ENCODE measurements around the gene ZNF664. TPM values are rescaled to one million over a fixed set of nuclear protein-coding genes. Genes with fewer than 3 reads are reported as not detected.

Gene ZNF664
- total RNA-seq, 2 experiments from 2014 or later = 45.6 to 59.8 TPM

DNA sequence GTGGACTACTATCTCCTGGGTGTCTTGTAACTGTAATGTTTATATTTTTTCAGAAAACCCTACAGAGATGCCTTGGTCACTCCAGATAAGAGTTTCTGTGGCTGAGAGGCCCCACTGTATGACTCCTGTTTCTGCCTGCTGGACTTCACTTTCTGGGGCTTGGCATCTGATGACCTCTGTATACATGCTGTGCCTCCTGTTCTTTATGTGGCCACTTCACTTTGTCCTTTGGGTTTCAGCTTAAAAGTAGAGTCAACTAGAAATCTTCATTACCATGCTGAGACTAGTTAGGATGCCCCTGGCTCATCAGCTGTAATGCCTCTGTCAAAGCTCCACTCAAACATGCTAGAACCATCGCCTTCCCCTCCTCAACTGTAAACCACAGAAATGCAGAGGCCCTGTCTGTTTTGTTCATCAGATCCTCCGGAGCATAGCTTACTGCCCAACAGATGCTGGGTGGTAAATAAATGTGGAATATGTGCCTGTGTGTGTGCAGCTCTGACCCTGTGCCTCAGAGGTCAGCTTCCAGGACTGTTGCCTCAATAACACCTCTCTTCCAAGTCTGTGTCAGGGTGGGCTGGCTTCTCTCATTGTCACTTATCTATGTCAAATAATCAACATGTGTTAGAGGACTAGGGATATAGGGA is 25.5 kb downstream of the ZNF664 start:
- Histone ChIP-seq H3K4me3 (ENCODE audit: low read depth, low read length, poor library complexity, severe bottlenecking) (no peak overlapping the region), H3K79me2 (ENCODE audit: insufficient read depth, low read depth, low read length) (no peaks in the 10 kb centered on the region), H3K27ac (ENCODE audit: low read depth, low read length, poor library complexity, severe bottlenecking) (no peak overlapping the region), H3K9me2 (ENCODE audit: insufficient read depth, low read length) (no peaks in the 10 kb centered on the region), H3K9me3 (ENCODE audit: low read length) (no peaks in the 10 kb centered on the region), H3K4me1 (ENCODE audit: insufficient read depth, low read length, poor library complexity, severe bottlenecking) (peaks cover 10% of the 10 kb centered on the region), H2AFZ (ENCODE audit: low read length) (no peak overlapping the region), H3K36me3 (ENCODE audit: insufficient read depth, low read length) (peaks cover 66% of the 10 kb centered on the region), H4K20me1 (ENCODE audit: insufficient read depth, low read length) (no peaks in the 10 kb centered on the region; the same call in 1 of the 2 replicates), H3K4me2 (ENCODE audit: low read length) (no peak overlapping the region)
- BruUV-seq (replicated peaks) = no TSS peak
- ChIA-PET CTCF (ENCODE audit: unreplicated experiment) (no interaction called here), POLR2A (no interaction called here)
- intact Hi-C loops (cut with micrococcal nuclease; ENCODE audit: unreplicated experiment) = no loop called here
- no peak for DNase-seq (ENCODE audit: low spot score)
- TF ChIP-seq EZH2phosphoT487 (IDR thresholded peaks at IDR 0.05; ENCODE audit: borderline replicate concordance, low read depth, low read length) (no peak), CTCF (conservative IDR thresholded peaks at IDR 0.05; ENCODE audit: low read length) (no peak)

GRCh38 chr12:123998991-123999359 is 26.0 kb downstream of the ZNF664 start:
- Histone ChIP-seq H3K9me3 (ENCODE audit: low read length) (no peaks in the 10 kb centered on the region), H3K36me3 (ENCODE audit: insufficient read depth, low read length) (peaks cover 66% of the 10 kb centered on the region), H3K4me1 (ENCODE audit: insufficient read depth, low read length, poor library complexity, severe bottlenecking) (peaks cover 10% of the 10 kb centered on the region), H3K4me3 (ENCODE audit: low read depth, low read length, poor library complexity, severe bottlenecking) (no peak overlapping the region), H2AFZ (ENCODE audit: low read length) (no peak overlapping the region), H3K9me2 (ENCODE audit: insufficient read depth, low read length) (no peaks in the 10 kb centered on the region), H3K4me2 (ENCODE audit: low read length) (no peak overlapping the region), H3K79me2 (ENCODE audit: insufficient read depth, low read depth, low read length) (no peaks in the 10 kb centered on the region), H4K20me1 (ENCODE audit: insufficient read depth, low read length) (no peaks in the 10 kb centered on the region; the same call in 1 of the 2 replicates), H3K27ac (ENCODE audit: low read depth, low read length, poor library complexity, severe bottlenecking) (no peak overlapping the region)
- ChIA-PET POLR2A (no interaction called here), CTCF (ENCODE audit: unreplicated experiment) (no interaction called here)
- BruUV-seq (replicated peaks) = no TSS peak
- TF ChIP-seq EZH2phosphoT487 (IDR thresholded peaks at IDR 0.05; ENCODE audit: borderline replicate concordance, low read depth, low read length) = no peak
- no peak for TF ChIP-seq CTCF (conservative IDR thresholded peaks at IDR 0.05; ENCODE audit: low read length)
- intact Hi-C loops (cut with micrococcal nuclease; ENCODE audit: unreplicated experiment) = no loop called here
- DNase-seq (ENCODE audit: low spot score) = no peak

DNA sequence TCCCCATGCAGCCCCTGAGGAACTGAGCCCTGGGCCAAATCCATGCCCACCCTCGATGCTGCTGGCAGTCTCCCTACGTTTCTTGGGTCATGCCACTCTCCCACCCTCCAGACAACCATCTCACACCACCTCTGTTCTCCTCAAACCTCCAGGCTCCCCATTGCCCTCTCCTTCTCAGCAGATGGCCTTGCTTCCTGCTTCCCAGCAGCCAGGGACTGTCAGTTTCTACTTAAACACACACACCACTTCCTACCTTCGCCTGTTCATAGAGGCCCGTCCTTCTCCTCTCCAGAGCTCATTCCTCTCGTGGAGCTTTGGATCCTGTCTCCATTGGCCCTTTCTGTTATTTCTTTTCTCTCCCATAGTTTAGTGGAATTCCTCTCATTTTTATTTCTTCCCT is 27.1 kb downstream of the ZNF664 start:
- peaks cover 65% of the 10 kb centered on the region; the same call in 1 of the 2 replicates for H3K36me3 ChIP-seq (ENCODE audit: insufficient read depth, low read length)
- no peak for TF ChIP-seq CTCF (conservative IDR thresholded peaks at IDR 0.05; ENCODE audit: low read length)
- peaks cover 1% of the 10 kb centered on the region for H3K4me1 ChIP-seq (ENCODE audit: insufficient read depth, low read length, poor library complexity, severe bottlenecking)
- H3K4me3 ChIP-seq (ENCODE audit: low read depth, low read length, poor library complexity, severe bottlenecking) = no peak overlapping the region
- BruUV-seq (replicated peaks) = no TSS peak
- H3K4me2 ChIP-seq (ENCODE audit: low read length) = no peak overlapping the region
- H4K20me1 ChIP-seq (ENCODE audit: insufficient read depth, low read length) = no peaks in the 10 kb centered on the region; the same call in 1 of the 2 replicates
- no peak for DNase-seq (ENCODE audit: low spot score)
- no peak overlapping the region for H3K27ac ChIP-seq (ENCODE audit: low read depth, low read length, poor library complexity, severe bottlenecking)
- CTCF ChIA-PET (ENCODE audit: unreplicated experiment) = interaction anchor here (0.6 kb wide), 1 partner anchor 1017 kb away, joined by 3 read pairs; no protein-coding TSS in a partner anchor
- no peaks in the 10 kb centered on the region for H3K9me2 ChIP-seq (ENCODE audit: insufficient read depth, low read length)
- H3K79me2 ChIP-seq (ENCODE audit: insufficient read depth, low read depth, low read length) = no peaks in the 10 kb centered on the region
- POLR2A ChIA-PET = interaction anchor here (0.6 kb wide), 1 partner anchor 132 kb away, joined by 3 read pairs; no protein-coding TSS in a partner anchor
- H3K9me3 ChIP-seq (ENCODE audit: low read length) = no peaks in the 10 kb centered on the region
- intact Hi-C loops (cut with micrococcal nuclease; ENCODE audit: unreplicated experiment) = no loop called here
- H2AFZ ChIP-seq (ENCODE audit: low read length) = no peak overlapping the region
